GM19452 (cell line): Measurements from ENCODE around the gene LAMA2.

Source experiments
- ATAC-seq: cut with Tn5 transposase; IDR thresholded peaks from one replicate; pipeline ENCODE4 v1.9.1; 2021; ENCODE audit not compliant: unreplicated experiment

The LAMA2 gene

GRCh38 chr6:128903715-128904114, 20.8 kb downstream of the LAMA2 start:
- ATAC-seq = no peak

GRCh38 chr6:128914051-128914450, 31.1 kb downstream of the LAMA2 start:
- no peak for ATAC-seq

- no peak for ATAC-seq
Measured at GRCh38 chr6:128918886-128919285, 35.9 kb downstream of the LAMA2 start.

- ATAC-seq = no peak
Measured at GRCh38 chr6:128919412-128920180, 36.7 kb downstream of the LAMA2 start.

- no peak for ATAC-seq
Measured at GRCh38 chr6:128925765-128926164, 42.8 kb downstream of the LAMA2 start.

GRCh38 chr6:128929869-128930268, 46.9 kb downstream of the LAMA2 start:
- no peak for ATAC-seq

- no peak for ATAC-seq
Measured at GRCh38 chr6:128930321-128930720, 47.4 kb downstream of the LAMA2 start.

GRCh38 chr6:128932061-128932460, 49.1 kb downstream of the LAMA2 start:
- no peak for ATAC-seq

- no peak for ATAC-seq
Measured at GRCh38 chr6:128950864-128951263, 67.9 kb downstream of the LAMA2 start.

- no peak for ATAC-seq
Measured at GRCh38 chr6:128952902-128953301, 70.0 kb downstream of the LAMA2 start.

GRCh38 chr6:128954308-128955043, 71.5 kb downstream of the LAMA2 start:
- no peak for ATAC-seq

- ATAC-seq = no peak
Measured at GRCh38 chr6:128963561-128963960, 80.6 kb downstream of the LAMA2 start.

GRCh38 chr6:128964233-128964755, 81.4 kb downstream of the LAMA2 start:
- ATAC-seq = no peak

GRCh38 chr6:128964771-128965170, 81.8 kb downstream of the LAMA2 start:
- ATAC-seq = no peak

GRCh38 chr6:128966934-128967333, 84.0 kb downstream of the LAMA2 start:
- no peak for ATAC-seq

- ATAC-seq = no peak
Measured at GRCh38 chr6:128979071-128979470, 96.1 kb downstream of the LAMA2 start.

- ATAC-seq = no peak
Measured at GRCh38 chr6:128981716-128982115, 98.8 kb downstream of the LAMA2 start.

GRCh38 chr6:128990360-128990759, 107.4 kb downstream of the LAMA2 start:
- no peak for ATAC-seq

GRCh38 chr6:128990915-128991314, 108.0 kb downstream of the LAMA2 start:
- no peak for ATAC-seq

GRCh38 chr6:128993166-128993565, 110.2 kb downstream of the LAMA2 start:
- no peak for ATAC-seq

GRCh38 chr6:128997880-128998279, 114.9 kb downstream of the LAMA2 start:
- ATAC-seq = no peak
